Mucosa of descending colon (tissue), 3 donors: Measurements from ENCODE around the gene RNF227. TPM values are rescaled to one million over a fixed set of nuclear protein-coding genes. Genes with fewer than 3 reads are reported as not detected.
"Not testable (repeated sequence)": the region's sequence is repeated elsewhere in the genome, so short reads cannot be mapped to it uniquely, and the experiment has no call there.

Source experiments
- ATAC-seq: fragments of 200-7000 bp; cut with Tn5 transposase; one replicate; pipeline ENCODE4 v1.9.1; 2020; ENCODE audit warnings: mild to moderate bottlenecking, moderate library complexity
- DNase-seq, 3 donors: peaks; one replicate each; pipeline ENCODE4 v3.0.0-alpha.2; 2020
- H3K36me3 ChIP-seq: fragments of 200-600 bp; one replicate; pipeline ENCODE4 v1.8.0; 2021; ENCODE audit warnings: low read depth, mild to moderate bottlenecking
- H3K4me1 ChIP-seq: fragments of 200-600 bp; one replicate; pipeline ENCODE4 v1.8.0; 2021; ENCODE audit warnings: low read depth, mild to moderate bottlenecking
- H3K4me3 ChIP-seq: fragments of 200-600 bp; one replicate; pipeline ENCODE4 v1.8.0; 2021; ENCODE audit warnings: mild to moderate bottlenecking
- H3K9me3 ChIP-seq: fragments of 200-600 bp; one replicate; pipeline ENCODE4 v1.8.0; 2021; ENCODE audit warnings: mild to moderate bottlenecking
- intact Hi-C, 2 donors: fragments of 100-400 bp; cut with DNase I in 1 of 2; cut with micrococcal nuclease in 1 of 2; formaldehyde crosslinking; loops; one replicate each; pipeline versions ENCODE4 v1.11.0 to v1.11.1; 2022; cut with DNase I, micrococcal nuclease
- total RNA-seq, 3 donors: library from RNA; stranded (reverse); fragmentation: NEBNext Ultra II Directional in 2 of 3; extraction: Animal tissue kit (Norgen Biotek cat#: 25700) in 2 of 3; gene quantifications; one replicate each; pipeline versions ENCODE4 v1.2.1 to v1.2.4, GENCODE V29; 2021 to 2023
- TF ChIP-seq, protein P1 (sequence below): fragments of 200-600 bp; IDR thresholded peaks from one replicate; pipeline ENCODE4 v1.8.0; 2022; ENCODE audit warnings: antibody characterized with exemption, mild to moderate bottlenecking
- donor health status: DM: no; HTN: no; CAD: no; lungs with moderate emphysema.
- donor health status: DM: no; HTN: no; CAD: no.
- donor health status: DM: no; HTN: yes; CAD: no.

The RNF227 gene
- total RNA-seq, 3 donors from 2014 or later, result 1.4 to 3.0 (median 2.4) TPM

DNA sequence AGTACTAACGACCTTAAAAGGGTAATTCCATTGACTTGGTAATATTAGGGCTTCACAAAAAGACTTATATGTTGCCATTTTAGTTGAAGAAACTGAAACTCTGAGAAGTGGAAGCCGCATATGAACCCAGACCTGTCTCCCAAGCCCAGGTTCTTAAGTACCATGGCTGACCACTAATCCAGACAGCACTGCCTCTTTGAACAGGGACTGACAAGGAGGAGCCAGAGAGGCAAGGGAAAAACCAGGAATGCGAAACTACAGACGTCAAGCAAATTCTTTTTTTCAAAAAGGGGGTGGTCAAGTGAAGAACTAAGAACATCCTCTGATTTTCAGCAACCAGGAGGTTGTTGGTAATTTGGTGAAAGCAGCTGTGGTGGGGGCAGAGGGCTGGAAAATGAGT lies 43.0 kb downstream of the RNF227 start:
- DNase-seq, result no peak
- intact Hi-C loops, result no loop called here
- no peaks in the 10 kb centered on the region for H3K36me3 ChIP-seq
- TF ChIP-seq, protein P1, sequence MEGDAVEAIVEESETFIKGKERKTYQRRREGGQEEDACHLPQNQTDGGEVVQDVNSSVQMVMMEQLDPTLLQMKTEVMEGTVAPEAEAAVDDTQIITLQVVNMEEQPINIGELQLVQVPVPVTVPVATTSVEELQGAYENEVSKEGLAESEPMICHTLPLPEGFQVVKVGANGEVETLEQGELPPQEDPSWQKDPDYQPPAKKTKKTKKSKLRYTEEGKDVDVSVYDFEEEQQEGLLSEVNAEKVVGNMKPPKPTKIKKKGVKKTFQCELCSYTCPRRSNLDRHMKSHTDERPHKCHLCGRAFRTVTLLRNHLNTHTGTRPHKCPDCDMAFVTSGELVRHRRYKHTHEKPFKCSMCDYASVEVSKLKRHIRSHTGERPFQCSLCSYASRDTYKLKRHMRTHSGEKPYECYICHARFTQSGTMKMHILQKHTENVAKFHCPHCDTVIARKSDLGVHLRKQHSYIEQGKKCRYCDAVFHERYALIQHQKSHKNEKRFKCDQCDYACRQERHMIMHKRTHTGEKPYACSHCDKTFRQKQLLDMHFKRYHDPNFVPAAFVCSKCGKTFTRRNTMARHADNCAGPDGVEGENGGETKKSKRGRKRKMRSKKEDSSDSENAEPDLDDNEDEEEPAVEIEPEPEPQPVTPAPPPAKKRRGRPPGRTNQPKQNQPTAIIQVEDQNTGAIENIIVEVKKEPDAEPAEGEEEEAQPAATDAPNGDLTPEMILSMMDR, result no peak
- no peaks in the 10 kb centered on the region for H3K4me1 ChIP-seq
- no peak overlapping the region for H3K4me3 ChIP-seq
- no peak for ATAC-seq
- no peaks in the 10 kb centered on the region for H3K9me3 ChIP-seq

GRCh38 chr17:7867881-7868329 lies 48.2 kb downstream of the RNF227 start:
- intact Hi-C loops, result no loop called here
- no peaks in the 10 kb centered on the region for H3K36me3 ChIP-seq
- DNase-seq (no peak), ATAC-seq (peak; percentile 83)
- peaks cover 7% of the 10 kb centered on the region for H3K4me1 ChIP-seq
- no peaks in the 10 kb centered on the region for H3K9me3 ChIP-seq
- H3K4me3 ChIP-seq, result no peak overlapping the region
- TF ChIP-seq, protein P1, result no peak

DNA sequence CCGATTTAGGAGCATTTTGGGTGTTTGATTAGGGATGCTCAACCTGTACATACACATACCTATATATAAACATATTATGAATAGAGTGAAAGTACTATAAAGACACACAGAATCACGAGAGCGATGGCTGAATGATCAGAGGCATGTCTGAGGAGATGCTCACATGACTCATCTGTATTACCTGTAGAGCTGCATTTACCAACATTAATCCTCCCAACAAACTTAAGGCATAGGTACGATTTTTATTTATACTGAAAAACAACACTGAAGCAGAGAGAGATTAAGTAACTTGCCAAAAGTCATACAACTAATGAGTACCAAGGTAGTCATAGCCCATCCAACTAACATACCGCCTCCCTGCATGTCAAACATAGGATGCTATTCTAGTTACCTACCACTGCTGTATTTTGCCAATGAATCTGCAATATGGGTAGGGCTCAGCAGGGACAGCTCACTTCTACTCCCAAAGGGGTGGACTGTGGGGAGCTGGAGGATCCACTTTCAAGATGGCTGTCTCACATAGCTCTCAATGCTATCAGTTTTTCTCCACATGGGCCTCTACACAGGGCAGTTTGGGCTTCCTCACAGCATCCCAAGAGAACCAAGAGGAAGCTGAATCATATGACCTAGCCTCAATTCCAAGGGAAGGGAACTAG lies 51.0 kb downstream of the RNF227 start:
- ATAC-seq, result no peak
- no peaks in the 10 kb centered on the region for H3K36me3 ChIP-seq
- H3K9me3 ChIP-seq, result no peaks in the 10 kb centered on the region
- H3K4me3 ChIP-seq, result no peak overlapping the region
- intact Hi-C loops, result loop anchor here (5.0 kb wide), 2 partner anchors 32 to 122 kb away; no protein-coding TSS in a partner anchor
- TF ChIP-seq, protein P1, result no peak
- DNase-seq, result no peak
- H3K4me1 ChIP-seq, result peaks cover 8% of the 10 kb centered on the region

DNA sequence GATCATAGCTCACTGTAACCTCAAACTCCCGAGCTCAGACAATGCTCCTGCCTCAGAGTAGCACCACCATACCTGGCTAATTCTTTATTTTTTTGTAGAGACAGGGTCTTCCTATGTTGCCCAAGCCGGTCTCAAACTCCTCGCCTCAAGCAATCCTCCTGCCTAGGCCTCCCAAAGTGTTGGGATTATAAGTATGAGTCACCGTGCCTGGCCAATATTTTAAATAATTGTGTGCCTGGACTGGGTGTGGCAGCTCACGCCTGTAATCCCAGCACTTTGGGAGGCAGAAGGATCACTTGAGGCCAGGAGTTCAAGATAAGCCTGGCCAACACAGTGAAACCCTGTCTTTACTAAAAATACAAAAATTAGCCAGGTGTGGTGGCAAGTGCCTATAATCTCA lies 51.7 kb downstream of the RNF227 start:
- ATAC-seq, result not testable (repeated sequence)
- intact Hi-C loops, result loop anchor here (5.0 kb wide), 2 partner anchors 33 to 123 kb away; no protein-coding TSS in a partner anchor

More for the DNA sequence above, 51.7 kb downstream of the RNF227 start:
- H3K36me3 ChIP-seq, DNase-seq, H3K4me1 ChIP-seq, H3K9me3 ChIP-seq, H3K4me3 ChIP-seq: not testable (repeated sequence)

Other genes starting within 250 kb of the RNF227 start
- 10 to 100 TPM; 33.9 to 75.2 (median 57.0) TPM for gene TP53, start 228.8 kb downstream of the RNF227 start, total RNA-seq
- 1 to 10 TPM; 5.1 to 9.9 (median 5.8) TPM for gene WRAP53, start 227.8 kb downstream of the RNF227 start, total RNA-seq
- gene EFNB3, start 211.1 kb downstream of the RNF227 start, total RNA-seq, result 1 to 10 TPM in 1 of 3 donors, under 1 TPM in 2; 0.31 to 1.3 (median 0.35) TPM
- gene DNAH2, start 198.5 kb downstream of the RNF227 start, total RNA-seq, result under 1 TPM; 0.19 to 0.70 (median 0.29) TPM
- gene KDM6B, start 82.1 kb downstream of the RNF227 start, total RNA-seq, result 10 to 100 TPM; 44.3 to 73.6 (median 54.6) TPM
- 1 to 10 TPM; 3.5 to 8.5 (median 6.9) TPM for gene TMEM88, start 61.2 kb downstream of the RNF227 start, total RNA-seq
- 10 to 100 TPM; 51.2 to 73.5 (median 58.2) TPM for gene NAA38, start 58.7 kb downstream of the RNF227 start, total RNA-seq
- gene CYB5D1, start 58.3 kb downstream of the RNF227 start, total RNA-seq, result 10 to 100 TPM; 11.5 to 17.0 (median 12.2) TPM
- gene CHD3, start 27.5 kb downstream of the RNF227 start, total RNA-seq, result 100 to 1,000 TPM in 1 of 3 donors, 10 to 100 TPM in 2; 52.7 to 151 (median 56.5) TPM
- 1 to 10 TPM; 3.3 to 5.5 (median 3.9) TPM for gene KCNAB3, start 13.6 kb upstream of the RNF227 start, total RNA-seq
- 100 to 1,000 TPM in 2 of 3 donors, 10 to 100 TPM in 1; 86.2 to 116 (median 114) TPM for gene TRAPPC1, start 15.7 kb upstream of the RNF227 start, total RNA-seq
- gene CNTROB, start 15.9 kb upstream of the RNF227 start, total RNA-seq, result 10 to 100 TPM; 23.7 to 34.5 (median 31.4) TPM
- gene GUCY2D, start 86.3 kb upstream of the RNF227 start, total RNA-seq, result under 1 TPM in 1 of 3 donors, not detected in 2; 0.26 TPM
- gene ALOX15B, start 122.8 kb upstream of the RNF227 start, total RNA-seq, result 1 to 10 TPM in 2 of 3 donors, under 1 TPM in 1; 0.66 to 1.3 (median 1.1) TPM
- under 1 TPM; 0.25 to 0.65 (median 0.49) TPM for gene ALOX12B, start 171.4 kb upstream of the RNF227 start, total RNA-seq
- not detected for gene ALOXE3, start 202.2 kb upstream of the RNF227 start, total RNA-seq
- under 1 TPM in 1 of 3 donors, not detected in 2; 0.28 TPM for gene HES7, start 207.8 kb upstream of the RNF227 start, total RNA-seq
- gene PER1, start 236.1 kb upstream of the RNF227 start, total RNA-seq, result 100 to 1,000 TPM in 1 of 3 donors, 10 to 100 TPM in 2; 14.9 to 185 (median 84.0) TPM
- gene VAMP2, start 246.7 kb upstream of the RNF227 start, total RNA-seq, result 10 to 100 TPM; 56.4 to 77.2 (median 62.8) TPM